DMS153 treated with DMSO at 0.1 percent for 48 hours (cell line): ENCODE measurements around the gene SLC27A2.

Source experiments
- DNase-seq: peaks from one replicate; lab custom pipeline; 2025; ENCODE audit not compliant: unreplicated experiment; lab: John Stamatoyannopoulos, UW

Gene SLC27A2

DNA sequence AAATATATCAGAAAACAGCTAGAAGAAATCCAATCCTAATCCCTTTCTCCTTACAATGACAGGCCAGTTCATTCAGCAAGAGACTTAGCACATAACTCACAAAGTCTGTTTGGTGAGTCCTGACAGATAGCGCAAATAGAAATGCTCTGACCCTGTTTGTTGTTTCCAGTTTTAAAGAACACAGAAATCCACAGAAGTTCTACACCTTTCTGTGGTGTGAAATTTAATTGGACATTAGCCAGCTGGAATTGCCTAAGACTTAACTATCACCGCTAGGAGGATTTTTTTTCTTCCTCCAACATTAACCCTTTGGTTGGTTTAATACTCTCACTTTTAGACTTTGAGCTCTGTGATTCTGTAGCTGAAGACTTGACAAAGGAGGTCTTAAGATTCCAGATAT is 52.8 kb downstream of the SLC27A2 start:
- DNase-seq, result no peak

DNA sequence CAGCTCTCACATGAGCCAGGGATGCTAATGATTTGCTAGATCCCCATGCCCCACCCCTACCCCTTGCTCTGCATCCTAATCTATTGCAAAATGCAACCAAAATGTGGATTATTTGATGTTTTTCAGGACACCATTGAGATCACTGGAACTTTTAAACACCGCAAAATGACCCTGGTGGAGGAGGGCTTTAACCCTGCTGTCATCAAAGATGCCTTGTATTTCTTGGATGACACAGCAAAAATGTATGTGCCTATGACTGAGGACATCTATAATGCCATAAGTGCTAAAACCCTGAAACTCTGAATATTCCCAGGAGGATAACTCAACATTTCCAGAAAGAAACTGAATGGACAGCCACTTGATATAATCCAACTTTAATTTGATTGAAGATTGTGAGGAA is 53.8 kb downstream of the SLC27A2 start:
- no peak for DNase-seq

- DNase-seq, result no peak
Observed at GRCh38 chr15:50236433-50236832, 54.4 kb downstream of the SLC27A2 start.

DNA sequence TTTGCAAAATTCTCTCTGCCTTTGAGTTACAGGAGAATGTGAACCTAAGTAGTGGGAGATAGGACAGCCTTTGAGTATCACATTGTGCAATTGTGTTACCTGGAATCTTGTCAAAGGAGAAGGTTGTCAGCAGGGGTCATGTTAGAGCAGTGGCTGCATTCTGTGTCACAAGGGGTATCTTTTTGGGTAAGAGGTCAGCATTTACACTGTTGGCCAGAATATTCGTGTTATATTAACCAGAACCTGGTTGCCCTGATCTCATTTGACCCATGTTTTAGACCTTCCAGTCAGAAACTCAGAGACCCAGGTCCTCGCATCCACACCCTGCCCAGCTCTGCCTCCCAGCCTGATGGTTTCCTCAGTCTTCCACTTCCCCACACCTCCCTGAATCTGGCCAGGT is 56.3 kb downstream of the SLC27A2 start:
- DNase-seq, result no peak

DNA sequence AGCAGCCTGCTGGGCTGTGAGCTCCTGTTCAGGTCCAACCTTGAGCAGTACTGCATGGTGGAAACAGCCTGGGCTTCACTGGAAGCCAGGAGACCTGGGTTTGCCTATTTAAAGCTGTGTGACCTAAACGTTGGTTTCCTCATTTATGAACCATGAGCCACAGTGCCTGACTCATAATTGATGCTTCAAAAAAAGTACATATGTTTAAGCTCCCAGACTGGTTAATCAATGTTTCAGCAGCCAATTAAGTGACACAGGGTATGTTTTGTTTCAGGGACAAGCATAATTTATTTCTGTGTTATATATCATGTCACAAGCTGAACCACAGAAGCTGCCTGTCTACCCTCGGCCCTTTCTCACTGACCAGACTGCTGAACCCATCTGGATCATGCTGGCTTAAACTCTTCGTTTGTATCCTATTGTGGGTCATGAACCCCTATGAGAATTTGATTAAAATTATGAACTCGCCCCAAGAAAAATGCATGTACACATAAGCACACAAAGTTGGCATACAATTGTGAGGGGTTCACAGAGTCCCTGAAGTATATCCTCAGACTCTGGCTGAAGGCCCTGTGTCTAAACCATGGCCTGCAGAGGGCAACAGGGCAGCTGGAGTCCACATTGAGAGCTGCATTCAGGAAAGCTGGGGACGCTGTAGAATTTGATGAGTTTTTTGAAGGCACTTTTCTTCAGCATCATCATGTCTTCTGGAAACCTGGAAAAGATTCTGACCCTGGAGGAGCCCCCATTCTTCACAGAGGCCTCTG is 59.9 kb downstream of the SLC27A2 start:
- DNase-seq, result no peak

GRCh38 chr15:50244153-50244552 is 62.2 kb downstream of the SLC27A2 start:
- DNase-seq, result no peak

DNA sequence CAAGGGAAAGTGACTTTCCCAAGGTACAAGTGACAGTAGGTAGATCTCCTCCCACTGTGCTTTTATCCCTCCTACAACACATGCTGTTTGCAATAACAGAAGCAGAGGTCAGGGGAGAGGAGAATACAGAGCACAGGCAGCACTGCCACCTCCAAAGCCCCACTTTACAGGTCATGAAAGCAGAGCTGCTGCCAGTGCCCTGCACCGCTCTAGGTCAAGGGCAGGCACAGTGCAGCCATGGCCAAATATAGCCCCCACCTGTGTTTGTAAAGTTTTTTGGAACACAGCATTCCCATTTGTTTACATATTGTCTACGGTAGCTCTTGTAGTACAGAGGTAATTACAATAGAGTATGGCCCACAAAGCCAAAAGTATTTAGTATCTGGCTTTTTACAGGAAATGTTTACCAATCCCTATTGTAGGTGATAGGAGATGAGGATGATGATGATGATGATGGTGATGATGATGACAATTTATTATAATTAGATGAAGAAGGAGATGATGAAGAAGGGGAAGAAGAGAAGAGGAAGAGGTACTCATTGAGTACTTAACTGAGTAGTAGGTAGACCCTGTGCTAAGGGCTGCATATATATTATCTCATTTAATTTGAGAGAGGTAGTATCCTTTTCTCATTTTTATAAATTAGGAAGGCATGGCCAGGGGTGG is 63.1 kb downstream of the SLC27A2 start:
- no peak for DNase-seq

- DNase-seq, result no peak
Observed at GRCh38 chr15:50246631-50247030, 64.6 kb downstream of the SLC27A2 start.

- DNase-seq, result no peak
Observed at GRCh38 chr15:50247819-50248655, 66.0 kb downstream of the SLC27A2 start.

DNA sequence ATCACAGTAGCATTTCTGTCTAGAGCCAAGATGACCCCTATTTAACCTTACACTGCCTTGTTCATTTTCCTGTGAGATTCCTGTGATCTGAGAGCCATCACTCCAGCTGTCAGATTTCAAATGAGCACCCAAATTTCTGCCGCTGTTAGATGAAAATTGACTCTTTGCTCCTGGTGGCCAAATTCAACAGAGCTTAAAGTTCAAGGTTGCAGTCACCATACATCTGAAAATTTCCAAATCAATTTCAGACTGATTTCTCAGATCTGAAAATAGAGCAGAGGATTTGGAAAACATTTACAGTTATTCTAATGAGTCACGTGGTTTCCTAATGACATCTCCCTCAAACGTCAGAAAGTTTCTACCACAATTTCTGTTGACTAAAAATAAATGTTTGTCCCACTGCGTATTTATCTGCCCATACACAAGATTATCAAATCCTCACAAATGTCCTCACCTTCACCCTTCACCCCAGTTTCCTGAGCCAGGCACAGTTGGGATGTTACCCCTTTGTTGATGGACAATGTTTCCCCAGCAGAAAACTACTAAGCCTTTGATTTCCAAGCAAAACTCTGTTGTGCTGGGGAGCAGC is 67.1 kb downstream of the SLC27A2 start:
- no peak for DNase-seq

DNA sequence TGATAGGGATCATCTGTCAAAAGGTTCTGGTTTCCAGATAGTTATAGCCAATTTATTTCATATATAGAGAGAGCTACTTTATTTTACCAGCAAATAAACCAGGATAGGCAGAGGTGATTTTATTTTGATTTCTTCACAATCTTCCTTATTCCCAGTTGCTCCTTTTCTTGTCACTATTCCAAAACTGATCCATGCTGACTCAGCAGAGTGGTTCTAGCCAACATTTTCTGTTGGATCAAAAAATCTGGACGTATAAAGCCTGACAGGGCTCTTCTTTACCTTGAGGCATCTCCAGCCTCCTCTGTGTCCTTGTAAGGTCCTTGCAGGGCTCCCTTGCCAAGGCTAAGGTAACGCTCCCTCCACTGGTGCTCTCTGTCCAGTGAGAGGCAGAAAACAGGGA is 67.7 kb downstream of the SLC27A2 start:
- no peak for DNase-seq

DNA sequence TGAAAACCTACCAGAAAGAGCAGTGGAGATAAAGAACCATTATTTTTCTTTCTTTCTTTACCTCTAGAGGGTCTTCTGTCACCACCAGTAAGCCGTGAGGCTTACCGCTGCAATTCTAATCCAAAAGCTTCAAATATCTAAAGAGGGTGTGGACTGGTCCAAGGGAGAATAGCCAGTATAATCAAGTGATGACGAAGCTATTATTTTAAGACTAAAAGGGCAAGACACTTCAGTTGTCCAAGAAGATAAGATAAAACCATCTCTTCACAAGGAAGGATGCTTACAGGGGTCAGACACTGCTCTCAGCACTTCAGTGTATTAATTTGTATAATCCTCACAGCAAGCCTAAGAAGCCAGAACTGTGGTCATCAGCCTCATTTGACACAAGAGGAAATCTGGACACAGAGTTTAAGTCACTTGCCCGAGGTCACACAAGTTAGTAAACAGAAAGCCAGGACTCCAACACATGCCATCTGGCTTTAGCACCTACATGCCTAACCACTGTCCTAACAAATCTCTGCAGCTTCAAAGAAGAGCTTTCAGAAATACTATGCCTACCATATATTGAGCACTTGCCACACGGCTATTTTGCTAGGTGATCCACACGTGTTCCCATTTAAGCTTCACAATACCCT is 68.9 kb downstream of the SLC27A2 start:
- no peak for DNase-seq

DNA sequence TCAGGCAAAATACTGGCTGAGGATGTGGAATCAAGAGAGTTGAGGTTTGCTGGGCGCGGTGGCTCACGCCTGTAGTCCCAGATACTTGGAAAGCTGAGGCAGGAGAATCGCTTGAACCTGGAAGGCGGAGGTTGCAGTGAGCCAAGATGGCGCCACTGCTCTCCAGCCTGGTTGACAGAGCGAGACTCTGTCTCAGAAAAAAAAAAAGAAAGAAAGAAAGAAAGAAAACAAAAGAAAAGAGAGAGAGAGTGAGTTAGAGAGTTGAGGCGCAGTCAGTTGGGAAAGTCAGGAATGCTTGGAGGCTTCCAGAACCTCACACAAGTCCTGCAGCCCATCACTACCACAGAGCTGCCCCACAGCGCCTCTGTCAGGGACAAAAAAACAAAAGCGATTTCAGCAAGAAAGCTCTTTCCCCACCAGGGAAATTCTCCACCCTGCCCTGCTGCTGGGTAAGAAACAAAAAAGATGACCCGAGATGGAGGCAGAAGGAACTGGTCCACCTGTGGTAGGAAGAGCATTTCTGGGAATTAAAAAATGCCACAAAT is 69.7 kb downstream of the SLC27A2 start:
- DNase-seq, result no peak

GRCh38 chr15:50252556-50252955 is 70.6 kb downstream of the SLC27A2 start:
- DNase-seq, result no peak

DNA sequence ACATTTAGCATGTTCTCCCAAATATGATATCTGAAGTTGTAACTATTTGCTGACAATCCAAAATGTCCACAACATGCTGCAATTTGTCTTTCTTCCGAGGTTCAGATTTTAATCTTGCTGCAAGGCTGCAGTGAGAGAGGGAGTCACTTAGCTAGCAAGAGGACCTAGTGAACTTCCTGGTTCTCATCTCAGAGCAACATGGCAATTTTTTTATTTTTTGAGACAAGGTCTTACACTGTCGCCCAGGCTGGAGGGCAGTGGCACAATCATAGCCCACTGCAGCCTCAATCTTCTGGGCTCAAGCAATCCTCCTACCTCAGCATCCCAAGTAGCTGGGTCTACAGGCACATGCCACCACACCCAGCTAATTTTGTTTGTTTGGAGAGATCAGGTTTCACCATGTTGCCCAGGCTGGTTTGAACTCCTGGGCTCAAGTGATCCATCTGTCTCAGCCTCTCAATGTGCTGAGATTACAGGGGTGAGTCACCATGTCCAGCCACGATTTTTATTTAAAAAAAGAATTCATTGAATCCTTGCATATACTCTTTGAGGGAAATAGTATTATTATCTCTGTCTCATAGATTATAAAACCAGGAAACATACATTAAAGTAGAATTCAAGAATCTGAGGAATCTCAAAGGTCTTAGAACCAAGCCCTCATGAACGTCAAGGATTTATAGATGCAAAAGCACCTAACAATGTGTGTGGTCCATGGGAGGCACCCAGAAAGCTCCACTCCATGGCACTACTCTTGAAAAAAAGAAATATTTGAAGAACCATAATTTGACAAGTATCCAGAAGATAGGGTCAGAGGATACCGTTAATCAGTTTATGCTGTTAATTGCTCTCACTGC is 74.4 kb downstream of the SLC27A2 start:
- DNase-seq, result no peak

DNA sequence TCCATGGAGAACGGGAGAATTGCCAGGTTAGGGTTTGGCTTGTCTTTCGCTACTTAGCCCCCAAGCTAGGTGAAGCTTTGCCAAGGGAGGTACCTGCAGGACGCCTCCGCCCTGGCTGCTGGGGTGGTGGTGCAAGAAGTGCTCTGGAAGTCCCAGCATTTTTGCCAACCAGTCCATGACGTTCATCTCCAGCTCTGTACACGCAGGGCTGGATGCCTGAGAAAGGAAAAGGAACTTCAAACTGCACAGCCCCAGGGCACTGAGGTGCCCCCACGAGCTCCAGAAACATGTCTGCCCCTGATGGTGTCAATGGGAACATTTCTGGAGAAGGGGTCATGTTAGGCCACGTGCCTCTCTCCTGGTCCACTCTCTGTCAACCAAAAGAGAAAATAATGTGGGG is 75.3 kb downstream of the SLC27A2 start:
- DNase-seq, result no peak

DNA sequence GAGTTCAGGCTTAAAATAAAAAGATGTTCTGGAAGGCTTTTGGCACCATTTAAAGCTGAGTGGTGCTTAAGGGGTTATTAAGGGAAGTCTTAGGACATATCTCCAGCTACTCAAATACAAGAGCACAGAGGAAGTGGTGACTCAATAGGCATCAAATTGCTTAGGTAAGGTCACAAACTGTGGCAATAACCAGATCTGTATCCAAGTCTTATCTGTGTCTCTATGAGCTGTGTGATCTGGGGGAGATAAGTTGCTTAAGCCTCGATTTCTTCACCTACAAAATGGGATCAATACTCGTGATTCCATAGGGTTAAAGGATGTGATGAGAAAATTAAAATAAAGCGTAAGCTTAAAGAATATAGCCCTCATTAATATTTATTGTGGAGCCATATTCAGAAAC is 75.9 kb downstream of the SLC27A2 start:
- no peak for DNase-seq

- no peak for DNase-seq
Observed at GRCh38 chr15:50259276-50259675, 77.3 kb downstream of the SLC27A2 start.

GRCh38 chr15:50260969-50261496 is 79.0 kb downstream of the SLC27A2 start:
- no peak for DNase-seq

DNA sequence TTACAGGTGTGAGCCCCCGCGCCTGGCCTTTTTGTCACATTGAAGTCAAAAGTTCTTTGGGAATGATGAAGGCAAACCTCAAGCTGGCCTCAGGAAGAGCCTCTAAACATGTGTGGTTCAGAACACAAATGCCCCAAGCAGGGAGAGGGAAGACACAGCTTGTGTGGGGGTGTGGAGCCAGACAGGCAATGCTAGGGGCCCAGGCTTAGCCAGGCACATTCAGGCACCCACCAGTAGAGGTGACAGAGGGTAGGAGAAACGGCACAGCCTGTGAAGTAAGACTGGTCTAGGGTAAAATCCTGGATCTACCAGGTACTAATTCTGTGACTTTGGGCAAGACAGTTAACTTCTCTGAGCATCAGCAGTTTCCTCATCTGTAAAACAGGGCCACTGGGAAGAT is 80.0 kb downstream of the SLC27A2 start:
- DNase-seq, result no peak
